GM21825 (cell line): ENCODE measurements around the gene PRPS2.

Source experiments
- ATAC-seq: cut with Tn5 transposase; IDR thresholded peaks from one replicate; pipeline ENCODE4 v1.9.1; 2021; ENCODE audit warnings: mild to moderate bottlenecking, moderate library complexity; ENCODE audit not compliant: unreplicated experiment

PRPS2 gene

GRCh38 chrX:12814420-12814819 is 23.2 kb downstream of the PRPS2 start:
- no peak for ATAC-seq

GRCh38 chrX:12817528-12817927 is 26.3 kb downstream of the PRPS2 start:
- ATAC-seq: no peak

GRCh38 chrX:12819222-12819621 is 28.0 kb downstream of the PRPS2 start:
- ATAC-seq: no peak

- ATAC-seq: no peak
Measured at GRCh38 chrX:12820737-12821136, 29.5 kb downstream of the PRPS2 start.

GRCh38 chrX:12824944-12825343 is 33.7 kb downstream of the PRPS2 start:
- no peak for ATAC-seq

GRCh38 chrX:12825801-12826200 is 34.6 kb downstream of the PRPS2 start:
- ATAC-seq: no peak

GRCh38 chrX:12843061-12843667 is 52.0 kb downstream of the PRPS2 start:
- ATAC-seq: peak; percentile 22

GRCh38 chrX:12843668-12844279 is 52.6 kb downstream of the PRPS2 start:
- peak; percentile 89 for ATAC-seq

GRCh38 chrX:12844319-12844718 is 53.1 kb downstream of the PRPS2 start:
- ATAC-seq: peak; percentile 29

GRCh38 chrX:12865359-12865758 is 74.1 kb downstream of the PRPS2 start:
- no peak for ATAC-seq

GRCh38 chrX:12866451-12867377 is 75.5 kb downstream of the PRPS2 start, which contains the start of gene TLR7:
TLR7 (plus strand) TSS chrX:12867072; CDS start chrX:12867579, 507 bp downstream.
- ATAC-seq: peak; percentile 55

- no peak for ATAC-seq
Measured at GRCh38 chrX:12867685-12868084, 76.5 kb downstream of the PRPS2 start.

- ATAC-seq: no peak
Measured at GRCh38 chrX:12868747-12869146, 77.5 kb downstream of the PRPS2 start.

GRCh38 chrX:12871257-12871656 is 80.0 kb downstream of the PRPS2 start:
- no peak for ATAC-seq

GRCh38 chrX:12872741-12873140 is 81.5 kb downstream of the PRPS2 start:
- ATAC-seq: no peak
